ENCODE data around the gene PLA2G15.

Gene PLA2G15

GRCh38 chr16:68279726-68280558 lies 34.8 kb downstream of the PLA2G15 start:
- Histone ChIP-seq H3K79me2 (ENCODE audit: control insufficient read depth, insufficient read depth, low read length) (no peaks in the 10 kb centered on the region), H3K27ac (ENCODE audit: low read depth, low read length) (no peak overlapping the region), H3K9ac (ENCODE audit: low read length) (no peak overlapping the region), H4K5ac (ENCODE audit: low read length) (no peak overlapping the region), H3K79me1 (ENCODE audit: low read length) (peaks cover under 1% of the 10 kb centered on the region), H3K56ac (ENCODE audit: low read length) (no peak overlapping the region), H3K4me1 (ENCODE audit: control insufficient read depth, low read depth, low read length) (no peaks in the 10 kb centered on the region), H3K36me3 (ENCODE audit: control insufficient read depth, insufficient read depth, low read length) (peaks cover 4% of the 10 kb centered on the region), H2BK15ac (replicated peaks; ENCODE audit: low read depth) (no peak overlapping the region), H3K4me3 (ENCODE audit: low read length) (no peak overlapping the region), H2AK5ac (ENCODE audit: low read length) (no peak overlapping the region), H3K4ac (ENCODE audit: low read depth, low read length) (no peak overlapping the region), H2BK120ac (ENCODE audit: low read depth, low read length) (no peak overlapping the region), H4K8ac (ENCODE audit: low read depth, low read length) (no peak overlapping the region), H3K18ac (ENCODE audit: low read length) (no peak overlapping the region), H3K4me2 (ENCODE audit: low read length) (no peak overlapping the region), H2BK5ac (ENCODE audit: low read length) (no peak overlapping the region), H3K23ac (ENCODE audit: low read length) (no peak overlapping the region), H3K27me3 (ENCODE audit: insufficient read depth, low read length, poor library complexity) (no peaks in the 10 kb centered on the region)
- DNase-seq, result no peak
- WGBS (ENCODE audit: extremely low coverage, insufficient coverage, low lambda C conversion rate), result no CpG with 5 or more reads among the region's 13 CpGs

DNA sequence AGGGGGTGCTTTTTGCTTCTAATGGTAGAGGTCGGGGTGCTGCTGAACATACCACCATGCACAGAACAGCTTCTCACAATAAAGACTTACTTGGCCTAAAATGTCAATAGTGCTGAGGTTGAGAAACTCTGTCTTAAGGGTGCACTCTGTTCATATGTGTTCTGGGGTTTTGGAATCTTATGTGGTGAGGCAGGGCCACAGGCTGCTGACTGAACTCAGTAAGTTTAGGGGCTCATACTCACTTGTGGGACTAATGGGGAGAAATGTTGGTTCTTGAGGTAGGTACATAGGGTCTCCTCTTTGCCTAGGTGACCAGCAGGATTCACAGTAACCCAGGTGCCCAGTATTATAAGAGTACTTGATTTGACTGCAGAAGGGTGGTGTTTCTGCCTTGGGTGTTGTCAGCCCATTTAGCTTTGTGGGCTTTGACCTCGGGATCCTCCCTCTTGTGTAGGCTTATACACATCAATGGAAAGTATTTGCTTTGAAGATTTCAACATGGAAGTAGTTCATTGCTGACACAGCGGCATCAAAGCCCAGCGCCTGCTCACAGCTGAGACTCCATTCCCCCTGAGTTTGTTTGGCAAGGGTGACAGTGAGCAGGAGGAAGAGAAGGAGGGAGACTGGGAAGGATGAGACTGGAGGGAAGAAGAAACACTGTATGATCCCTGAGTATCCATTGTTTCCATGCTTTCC lies 36.3 kb downstream of the PLA2G15 start:
- no peak overlapping the region for H3K27ac ChIP-seq (ENCODE audit: low read depth, low read length)

GRCh38 chr16:68282064-68282452 lies 36.9 kb downstream of the PLA2G15 start:
- H3K4ac ChIP-seq (ENCODE audit: low read depth, low read length), result no peak overlapping the region
- no peak overlapping the region for H3K23ac ChIP-seq (ENCODE audit: low read length)
- no peak overlapping the region for H2AK5ac ChIP-seq (ENCODE audit: low read length)
- H4K5ac ChIP-seq (ENCODE audit: low read length), result no peak overlapping the region
- no peak overlapping the region for H3K9ac ChIP-seq (ENCODE audit: low read length)
- H2BK5ac ChIP-seq (ENCODE audit: low read length), result no peak overlapping the region
- peaks cover 9% of the 10 kb centered on the region for H3K79me1 ChIP-seq (ENCODE audit: low read length)
- no peak overlapping the region for H3K4me2 ChIP-seq (ENCODE audit: low read length)
- WGBS (ENCODE audit: extremely low coverage, insufficient coverage, low lambda C conversion rate), result no CpG with 5 or more reads among the region's 4 CpGs
- no peak overlapping the region for H3K18ac ChIP-seq (ENCODE audit: low read length)
- H3K4me1 ChIP-seq (ENCODE audit: control insufficient read depth, low read depth, low read length), result no peaks in the 10 kb centered on the region
- H3K36me3 ChIP-seq (ENCODE audit: control insufficient read depth, insufficient read depth, low read length), result peaks cover 4% of the 10 kb centered on the region
- no peak overlapping the region for H4K8ac ChIP-seq (ENCODE audit: low read depth, low read length)
- H3K79me2 ChIP-seq (ENCODE audit: control insufficient read depth, insufficient read depth, low read length), result no peaks in the 10 kb centered on the region
- no peak overlapping the region for H3K27ac ChIP-seq (ENCODE audit: low read depth, low read length)
- H2BK120ac ChIP-seq (ENCODE audit: low read depth, low read length), result no peak overlapping the region
- H2BK15ac ChIP-seq (replicated peaks; ENCODE audit: low read depth), result no peak overlapping the region
- H3K56ac ChIP-seq (ENCODE audit: low read length), result no peak overlapping the region
- H3K4me3 ChIP-seq (ENCODE audit: low read length), result no peak overlapping the region
- H3K27me3 ChIP-seq (ENCODE audit: insufficient read depth, low read length, poor library complexity), result no peaks in the 10 kb centered on the region
- DNase-seq, result no peak

More for the DNA sequence above, 36.3 kb downstream of the PLA2G15 start:
- Histone ChIP-seq H3K4me3 (ENCODE audit: low read length) (no peak overlapping the region), H3K4me1 (ENCODE audit: control insufficient read depth, low read depth, low read length) (no peaks in the 10 kb centered on the region), H3K56ac (ENCODE audit: low read length) (no peak overlapping the region), H3K79me1 (ENCODE audit: low read length) (peaks cover 9% of the 10 kb centered on the region), H3K9ac (ENCODE audit: low read length) (no peak overlapping the region), H3K4ac (ENCODE audit: low read depth, low read length) (no peak overlapping the region), H2BK120ac (ENCODE audit: low read depth, low read length) (no peak overlapping the region), H4K8ac (ENCODE audit: low read depth, low read length) (no peak overlapping the region), H3K18ac (ENCODE audit: low read length) (no peak overlapping the region), H2BK15ac (replicated peaks; ENCODE audit: low read depth) (no peak overlapping the region), H2AK5ac (ENCODE audit: low read length) (no peak overlapping the region), H3K27me3 (ENCODE audit: insufficient read depth, low read length, poor library complexity) (no peaks in the 10 kb centered on the region), H3K4me2 (ENCODE audit: low read length) (no peak overlapping the region), H4K5ac (ENCODE audit: low read length) (no peak overlapping the region), H3K36me3 (ENCODE audit: control insufficient read depth, insufficient read depth, low read length) (peaks cover 4% of the 10 kb centered on the region), H3K23ac (ENCODE audit: low read length) (no peak overlapping the region), H2BK5ac (ENCODE audit: low read length) (no peak overlapping the region), H3K79me2 (ENCODE audit: control insufficient read depth, insufficient read depth, low read length) (no peaks in the 10 kb centered on the region)
- WGBS (ENCODE audit: extremely low coverage, insufficient coverage, low lambda C conversion rate), result no CpG with 5 or more reads among the region's 4 CpGs
- no peak for DNase-seq

DNA sequence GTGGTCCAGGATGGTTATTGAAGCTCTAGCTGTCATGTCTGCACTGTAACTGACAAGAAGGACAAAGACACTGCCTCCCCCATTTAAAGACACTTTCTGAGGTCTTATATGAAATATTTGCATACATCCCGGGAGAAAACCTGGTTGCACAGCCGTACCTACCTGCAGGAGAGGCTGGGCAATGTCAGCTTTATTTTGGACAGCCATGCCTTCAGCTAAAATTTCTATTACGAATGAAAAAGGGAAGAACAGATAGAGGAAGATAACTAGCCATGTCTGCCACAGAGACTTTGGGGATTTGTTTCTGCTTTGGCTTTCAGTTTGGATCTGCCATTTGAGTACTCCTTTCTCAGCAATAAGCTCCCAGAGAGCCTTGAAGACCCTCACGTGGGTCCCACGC lies 38.2 kb downstream of the PLA2G15 start:
- no peak overlapping the region for H4K8ac ChIP-seq (ENCODE audit: low read depth, low read length)
- no peak overlapping the region for H3K23ac ChIP-seq (ENCODE audit: low read length)
- H3K4me3 ChIP-seq (ENCODE audit: low read length), result no peak overlapping the region
- no peaks in the 10 kb centered on the region for H3K4me1 ChIP-seq (ENCODE audit: control insufficient read depth, low read depth, low read length)
- no peak overlapping the region for H3K4ac ChIP-seq (ENCODE audit: low read depth, low read length)
- no peak overlapping the region for H2AK5ac ChIP-seq (ENCODE audit: low read length)
- H2BK5ac ChIP-seq (ENCODE audit: low read length), result no peak overlapping the region
- no peak overlapping the region for H2BK15ac ChIP-seq (replicated peaks; ENCODE audit: low read depth)
- no peaks in the 10 kb centered on the region for H3K79me2 ChIP-seq (ENCODE audit: control insufficient read depth, insufficient read depth, low read length)
- H3K27ac ChIP-seq (ENCODE audit: low read depth, low read length), result no peak overlapping the region
- WGBS (ENCODE audit: extremely low coverage, insufficient coverage, low lambda C conversion rate), result no CpG with 5 or more reads among the region's 5 CpGs
- H4K5ac ChIP-seq (ENCODE audit: low read length), result no peak overlapping the region
- H3K27me3 ChIP-seq (ENCODE audit: insufficient read depth, low read length, poor library complexity), result no peaks in the 10 kb centered on the region
- H3K56ac ChIP-seq (ENCODE audit: low read length), result no peak overlapping the region
- H3K79me1 ChIP-seq (ENCODE audit: low read length), result peaks cover 11% of the 10 kb centered on the region
- H3K4me2 ChIP-seq (ENCODE audit: low read length), result no peak overlapping the region
- H2BK120ac ChIP-seq (ENCODE audit: low read depth, low read length), result no peak overlapping the region
- H3K36me3 ChIP-seq (ENCODE audit: control insufficient read depth, insufficient read depth, low read length), result peaks cover 7% of the 10 kb centered on the region
- no peak overlapping the region for H3K9ac ChIP-seq (ENCODE audit: low read length)
- H3K18ac ChIP-seq (ENCODE audit: low read length), result no peak overlapping the region
- no peak for DNase-seq

- H3K36me3 ChIP-seq (ENCODE audit: control insufficient read depth, insufficient read depth, low read length), result peaks cover 7% of the 10 kb centered on the region
Observed at GRCh38 chr16:68283801-68284598, 38.8 kb downstream of the PLA2G15 start.

More at GRCh38 chr16:68283801-68284598, 38.8 kb downstream of the PLA2G15 start:
- H4K5ac ChIP-seq (ENCODE audit: low read length), result no peak overlapping the region
- no peak overlapping the region for H2BK15ac ChIP-seq (replicated peaks; ENCODE audit: low read depth)
- H3K4ac ChIP-seq (ENCODE audit: low read depth, low read length), result no peak overlapping the region
- no peaks in the 10 kb centered on the region for H3K79me2 ChIP-seq (ENCODE audit: control insufficient read depth, insufficient read depth, low read length)
- H3K27me3 ChIP-seq (ENCODE audit: insufficient read depth, low read length, poor library complexity), result no peaks in the 10 kb centered on the region
- H3K9ac ChIP-seq (ENCODE audit: low read length), result no peak overlapping the region
- WGBS (ENCODE audit: extremely low coverage, insufficient coverage, low lambda C conversion rate), result no CpG with 5 or more reads among the region's 9 CpGs
- no peak overlapping the region for H2BK5ac ChIP-seq (ENCODE audit: low read length)
- no peaks in the 10 kb centered on the region for H3K4me1 ChIP-seq (ENCODE audit: control insufficient read depth, low read depth, low read length)
- H3K27ac ChIP-seq (ENCODE audit: low read depth, low read length), result no peak overlapping the region
- H3K56ac ChIP-seq (ENCODE audit: low read length), result no peak overlapping the region
- no peak overlapping the region for H2BK120ac ChIP-seq (ENCODE audit: low read depth, low read length)
- peaks cover 11% of the 10 kb centered on the region for H3K79me1 ChIP-seq (ENCODE audit: low read length)
- H3K4me2 ChIP-seq (ENCODE audit: low read length), result no peak overlapping the region
- no peak overlapping the region for H3K23ac ChIP-seq (ENCODE audit: low read length)
- H4K8ac ChIP-seq (ENCODE audit: low read depth, low read length), result no peak overlapping the region
- no peak overlapping the region for H2AK5ac ChIP-seq (ENCODE audit: low read length)
- no peak for DNase-seq
- H3K4me3 ChIP-seq (ENCODE audit: low read length), result no peak overlapping the region
- no peak overlapping the region for H3K18ac ChIP-seq (ENCODE audit: low read length)
